ENCODE results near the gene MACROD1. TPM values are rescaled to one million over a fixed set of nuclear protein-coding genes. Genes with fewer than 3 reads are reported as not detected.

The MACROD1 gene
- total and polyA plus RNA-seq, 10 donors: 5.1 to 20.3 (median 7.8) TPM

- 70 to 89% (median 85%) methylated on average over 6 of the region's 6 CpGs for WGBS, 5 donors
These were observed 67.5 kb downstream of the MACROD1 start for GRCh38 chr11:64098318-64098831.

DNA sequence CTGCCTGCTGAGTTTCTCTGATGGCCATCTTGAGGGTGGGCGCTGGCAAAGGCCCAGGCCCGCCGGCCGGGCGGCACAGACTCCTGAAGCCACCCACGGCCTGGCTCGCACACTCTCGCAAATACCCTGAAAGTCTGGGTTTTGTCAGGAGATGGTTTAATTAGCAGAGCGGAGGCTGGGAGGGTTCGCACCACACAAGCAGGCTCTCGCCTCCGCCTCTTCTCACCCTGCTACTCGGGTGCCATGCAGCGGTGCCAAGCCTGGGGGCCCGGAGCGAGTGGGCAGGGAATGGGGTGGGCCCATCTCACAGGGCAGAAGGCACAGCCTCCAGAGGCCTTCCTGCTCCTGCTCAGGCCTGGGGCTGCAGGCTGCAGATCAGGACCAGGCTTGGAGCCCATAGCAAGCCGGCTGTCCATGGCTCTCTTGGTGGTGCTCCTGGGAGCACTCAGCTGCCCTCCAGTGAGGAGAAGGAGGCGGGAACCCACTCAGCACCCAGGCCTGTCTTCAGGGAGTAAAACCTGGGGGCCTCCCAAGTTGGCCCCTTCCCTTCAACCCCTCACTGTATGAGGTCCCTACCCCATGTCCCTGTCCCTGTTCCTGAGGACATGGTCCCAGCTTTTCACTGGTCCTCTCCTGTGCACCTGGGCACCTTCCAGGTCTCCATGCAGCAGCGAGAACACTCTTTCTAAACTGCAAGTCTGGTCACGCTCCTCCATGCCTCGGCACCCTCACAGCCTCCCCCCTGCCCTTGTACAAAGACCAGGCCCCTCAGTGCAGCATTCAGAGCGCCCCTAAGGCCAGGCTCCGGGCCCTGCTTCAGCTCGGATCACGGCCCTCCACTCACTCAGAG, 68.2 kb downstream of the MACROD1 start:
- WGBS, 5 donors: 89 to 93% (median 92%) methylated on average over 16 to 25 of the region's 25 CpGs
- no peaks in the 10 kb centered on the region for H3K9me3 ChIP-seq
- DNase-seq: no peak
- H3K27ac ChIP-seq: no peak overlapping the region
- intact Hi-C loops (cut with DNase I; ENCODE audit: low total_unique reads): no loop called here
- no peak overlapping the region for H3K4me3 ChIP-seq
- peaks cover 0 to 26% (median 7%) of the 10 kb centered on the region in 6 donors for H3K4me1 ChIP-seq
- no peaks in the 10 kb centered on the region for H3K36me3 ChIP-seq
- TF ChIP-seq POLR2AphosphoS5 (IDR thresholded peaks at IDR 0.05): no peak
- no peak for TF ChIP-seq CTCF (IDR thresholded peaks at IDR 0.05 in 8 of 11, conservative IDR thresholded peaks at IDR 0.05 in 3 of 11)
- no peak for TF ChIP-seq POLR2A (IDR thresholded peaks at IDR 0.05)
- no peaks in the 10 kb centered on the region for H3K27me3 ChIP-seq (replicated peaks in 1 of 7)

More at GRCh38 chr11:64098318-64098831, 67.5 kb downstream of the MACROD1 start:
- Histone ChIP-seq H3K27ac (no peak overlapping the region), H3K27me3 (replicated peaks in 1 of 7) (no peaks in the 10 kb centered on the region), H3K9me3 (no peaks in the 10 kb centered on the region), H3K4me3 (no peak overlapping the region), H3K36me3 (no peaks in the 10 kb centered on the region), H3K4me1 (peaks cover 0 to 26% (median 7%) of the 10 kb centered on the region in 6 donors)
- TF ChIP-seq POLR2A (IDR thresholded peaks at IDR 0.05) (no peak), CTCF (IDR thresholded peaks at IDR 0.05 in 8 of 11, conservative IDR thresholded peaks at IDR 0.05 in 3 of 11) (no peak), POLR2AphosphoS5 (IDR thresholded peaks at IDR 0.05) (no peak)
- DNase-seq: no peak
- intact Hi-C loops (cut with DNase I; ENCODE audit: low total_unique reads): no loop called here

GRCh38 chr11:64096835-64097234, 69.1 kb downstream of the MACROD1 start:
- H3K27me3 ChIP-seq (replicated peaks in 1 of 7): no peaks in the 10 kb centered on the region
- 82 to 94% (median 91%) methylated on average over 9 to 13 of the region's 13 CpGs for WGBS, 5 donors
- peaks cover 0 to 26% (median 7%) of the 10 kb centered on the region in 6 donors for H3K4me1 ChIP-seq
- no peaks in the 10 kb centered on the region for H3K9me3 ChIP-seq
- intact Hi-C loops (cut with DNase I; ENCODE audit: low total_unique reads): no loop called here
- TF ChIP-seq CTCF (IDR thresholded peaks at IDR 0.05 in 8 of 11, conservative IDR thresholded peaks at IDR 0.05 in 3 of 11) (no peak), POLR2A (IDR thresholded peaks at IDR 0.05) (no peak), POLR2AphosphoS5 (IDR thresholded peaks at IDR 0.05) (no peak)
- no peak for DNase-seq
- H3K36me3 ChIP-seq: no peaks in the 10 kb centered on the region
- H3K27ac ChIP-seq: no peak overlapping the region
- no peak overlapping the region for H3K4me3 ChIP-seq

DNA sequence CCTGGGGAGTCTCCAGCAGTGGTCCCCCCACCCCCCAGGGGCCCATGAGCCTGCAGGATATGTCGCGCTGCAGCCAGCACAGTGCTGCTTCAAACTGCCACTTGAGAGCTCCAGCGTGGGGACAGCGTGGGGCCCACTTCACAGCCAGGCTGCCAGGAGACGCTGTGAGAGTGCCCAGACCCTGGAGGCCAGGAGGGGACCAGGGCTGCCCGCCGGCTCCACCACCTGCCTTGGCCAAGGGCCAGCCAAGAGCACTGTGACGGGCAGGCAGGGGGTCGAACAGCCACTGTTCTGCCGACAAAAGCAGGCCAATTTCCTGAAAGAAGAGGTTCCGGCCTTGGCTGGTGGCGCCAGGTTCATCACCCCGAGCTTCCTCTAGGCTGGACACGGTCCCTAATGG, 70.0 kb downstream of the MACROD1 start:
- Histone ChIP-seq H3K4me1 (peaks cover 0 to 32% (median 7%) of the 10 kb centered on the region in 6 donors), H3K27ac (no peak overlapping the region), H3K4me3 (no peak overlapping the region), H3K27me3 (replicated peaks in 1 of 7) (no peaks in the 10 kb centered on the region), H3K9me3 (no peaks in the 10 kb centered on the region), H3K36me3 (no peaks in the 10 kb centered on the region)
- intact Hi-C loops (cut with DNase I; ENCODE audit: low total_unique reads): no loop called here
- TF ChIP-seq CTCF (IDR thresholded peaks at IDR 0.05 in 8 of 11, conservative IDR thresholded peaks at IDR 0.05 in 3 of 11) (no peak), POLR2AphosphoS5 (IDR thresholded peaks at IDR 0.05) (peak in 1 of 3 donors; percentile 25)
- no peak for DNase-seq
- WGBS, 5 donors: 58 to 74% (median 66%) methylated on average over 13 to 14 of the region's 14 CpGs

Measured in spleen (tissue), 11 donors.